ENCODE results near the gene MN1.

Gene MN1

GRCh38 chr22:27814993-27815392, 13.4 kb upstream of the MN1 start:
- DNase-seq (ENCODE audit: extremely low read depth, low read depth): no peak
- TF ChIP-seq CTCF (IDR thresholded peaks at IDR 0.05; ENCODE audit: low read depth, low read length): no peak

- no peak for DNase-seq (ENCODE audit: extremely low read depth, low read depth)
- TF ChIP-seq CTCF (IDR thresholded peaks at IDR 0.05; ENCODE audit: low read depth, low read length): no peak
Observed at GRCh38 chr22:27811778-27812177, 10.2 kb upstream of the MN1 start.

- DNase-seq (ENCODE audit: extremely low read depth, low read depth): peak; percentile 64
- no peak for TF ChIP-seq CTCF (IDR thresholded peaks at IDR 0.05; ENCODE audit: low read depth, low read length)
Observed at GRCh38 chr22:27810609-27811151, 9.1 kb upstream of the MN1 start.

GRCh38 chr22:27809700-27810608, 8.4 kb upstream of the MN1 start:
- no peak for TF ChIP-seq CTCF (IDR thresholded peaks at IDR 0.05; ENCODE audit: low read depth, low read length)
- no peak for DNase-seq (ENCODE audit: extremely low read depth, low read depth)

GRCh38 chr22:27809226-27809603, 7.7 kb upstream of the MN1 start:
- DNase-seq (ENCODE audit: extremely low read depth, low read depth): no peak
- TF ChIP-seq CTCF (IDR thresholded peaks at IDR 0.05; ENCODE audit: low read depth, low read length): no peak

- TF ChIP-seq CTCF (IDR thresholded peaks at IDR 0.05; ENCODE audit: low read depth, low read length): no peak
- no peak for DNase-seq (ENCODE audit: extremely low read depth, low read depth)
Observed at GRCh38 chr22:27808451-27809225, 7.1 kb upstream of the MN1 start.

- DNase-seq (ENCODE audit: extremely low read depth, low read depth): no peak
- no peak for TF ChIP-seq CTCF (IDR thresholded peaks at IDR 0.05; ENCODE audit: low read depth, low read length)
Observed at GRCh38 chr22:27805841-27806240, 4.3 kb upstream of the MN1 start.
